HEK293 (cell line): ENCODE measurements around the gene XPNPEP2.

Source experiments
- CTCF ChIA-PET: fragments of 350-600 bp; formaldehyde crosslinking; extraction: SDS; loops from one replicate; lab custom pipeline; 2021; ENCODE audit warnings: antibody characterized with exemption; lab: Yijun Ruan, JAX
- POLR2A ChIA-PET: fragments of 300-600 bp; formaldehyde crosslinking; extraction: SDS; loops from one replicate; lab custom pipeline; 2020; ENCODE audit warnings: antibody characterized with exemption, inconsistent platforms; lab: Yijun Ruan, JAX
- H3K27ac ChIP-seq: fragments of 200-500 bp; sonication (Bioruptor generic); 2 replicates; pipeline ENCODE4 v1.5.1; 2014; ENCODE audit warnings: low read depth, low read length, control low read depth, inconsistent platforms; ENCODE audit errors: extremely low read depth
- H3K36me3 ChIP-seq, 2 experiments: fragments of 200-500 bp in 1 of 2; sonication (Bioruptor generic) in 1 of 2; 1 replicate in 1 of 2; 2 replicates in 1 of 2; pipeline ENCODE4 v1.5.1; 2014 to 2017; ENCODE audit warnings: inconsistent platforms in 2 of 2, low read length in 2 of 2; ENCODE audit not compliant: control insufficient read depth in 2 of 2, insufficient read depth in 1 of 2
- H3K4me1 ChIP-seq: fragments of 200-500 bp; sonication (Bioruptor generic); 2 replicates; pipeline ENCODE4 v1.5.1; 2014; ENCODE audit warnings: mild to moderate bottlenecking, low read length, inconsistent platforms; ENCODE audit not compliant: control insufficient read depth, insufficient read depth
- H3K4me3 ChIP-seq: 2 replicates; pipeline ENCODE4 v1.5.1; 2011; ENCODE audit warnings: low read depth, mild to moderate bottlenecking, control low read depth, low read length, moderate library complexity
- H3K9me3 ChIP-seq: fragments of 200-500 bp; sonication (Bioruptor generic); 2 replicates; pipeline ENCODE4 v1.5.1; 2014; ENCODE audit warnings: low read depth, low read length, inconsistent platforms; ENCODE audit not compliant: control insufficient read depth, insufficient read depth
- FEZF1 ChIP-seq: fragments of 450-650 bp; formaldehyde crosslinking; IDR thresholded peaks from 2 replicates; pipeline ENCODE4 v1.5.1; 2016; ENCODE audit warnings: missing biosample characterization, missing genetic modification characterization
- GLIS2 ChIP-seq: fragments of 450-650 bp; formaldehyde crosslinking; IDR thresholded peaks from 2 replicates; pipeline ENCODE4 v1.5.1; 2016; ENCODE audit warnings: missing biosample characterization, missing genetic modification characterization
- HOXA7 ChIP-seq: sonication (generic); formaldehyde crosslinking; IDR thresholded peaks from 2 replicates; pipeline ENCODE4 v1.8.1; 2022; ENCODE audit warnings: missing genetic modification reagents, borderline replicate concordance
- SCRT2 ChIP-seq: fragments of 450-650 bp; formaldehyde crosslinking; IDR thresholded peaks from 2 replicates; pipeline ENCODE4 v1.5.1; 2016; ENCODE audit warnings: missing biosample characterization, missing genetic modification characterization
- WT1 ChIP-seq: fragments of 450-650 bp; formaldehyde crosslinking; IDR thresholded peaks from 2 replicates; pipeline ENCODE4 v1.5.1; 2016; ENCODE audit warnings: missing biosample characterization, missing genetic modification characterization
- YY2 ChIP-seq: fragments of 450-650 bp; formaldehyde crosslinking; IDR thresholded peaks from 2 replicates; pipeline ENCODE4 v1.5.1; 2016; ENCODE audit warnings: missing biosample characterization, missing genetic modification characterization
- ZBTB8A ChIP-seq: fragments of 450-650 bp; formaldehyde crosslinking; IDR thresholded peaks from 2 replicates; pipeline ENCODE4 v1.5.1; 2016; ENCODE audit warnings: missing biosample characterization, missing genetic modification characterization
- ZFP3 ChIP-seq: fragments of 450-650 bp; formaldehyde crosslinking; IDR thresholded peaks from 2 replicates; pipeline ENCODE4 v1.5.1; 2016; ENCODE audit warnings: low read depth, missing biosample characterization, missing genetic modification characterization
- ZNF133 ChIP-seq: fragments of 450-650 bp; formaldehyde crosslinking; IDR thresholded peaks from 2 replicates; pipeline ENCODE4 v1.5.1; 2016; ENCODE audit warnings: missing biosample characterization, missing genetic modification characterization
- ZNF404 ChIP-seq: fragments of 450-650 bp; formaldehyde crosslinking; IDR thresholded peaks from 2 replicates; pipeline ENCODE4 v1.5.1; 2017; ENCODE audit warnings: missing biosample characterization, missing genetic modification characterization
- ZNF423 ChIP-seq: fragments of 450-650 bp; formaldehyde crosslinking; IDR thresholded peaks from 2 replicates; pipeline ENCODE4 v1.5.1; 2016; ENCODE audit warnings: missing biosample characterization, missing genetic modification characterization
- ZNF624 ChIP-seq: fragments of 450-650 bp; formaldehyde crosslinking; IDR thresholded peaks from 2 replicates; pipeline ENCODE4 v1.5.1; 2017; ENCODE audit warnings: missing biosample characterization, missing genetic modification characterization
- ZNF792 ChIP-seq: fragments of 450-650 bp; formaldehyde crosslinking; IDR thresholded peaks from 2 replicates; pipeline ENCODE4 v1.5.1; 2016; ENCODE audit warnings: missing biosample characterization, missing genetic modification characterization
- ZSCAN4 ChIP-seq: fragments of 450-650 bp; formaldehyde crosslinking; IDR thresholded peaks from 2 replicates; pipeline ENCODE4 v1.5.1; 2017; ENCODE audit warnings: missing biosample characterization, missing genetic modification characterization
- TF ChIP-seq, protein P1 (sequence below): fragments of 450-650 bp; formaldehyde crosslinking; IDR thresholded peaks from 2 replicates; pipeline ENCODE4 v1.5.1; 2016; ENCODE audit warnings: missing biosample characterization, missing genetic modification characterization, borderline replicate concordance
- TF ChIP-seq, protein P2 (sequence below): fragments of 450-650 bp; formaldehyde crosslinking; IDR thresholded peaks from 2 replicates; pipeline ENCODE4 v1.5.1; 2016; ENCODE audit warnings: missing biosample characterization, missing genetic modification characterization

The XPNPEP2 gene

DNA sequence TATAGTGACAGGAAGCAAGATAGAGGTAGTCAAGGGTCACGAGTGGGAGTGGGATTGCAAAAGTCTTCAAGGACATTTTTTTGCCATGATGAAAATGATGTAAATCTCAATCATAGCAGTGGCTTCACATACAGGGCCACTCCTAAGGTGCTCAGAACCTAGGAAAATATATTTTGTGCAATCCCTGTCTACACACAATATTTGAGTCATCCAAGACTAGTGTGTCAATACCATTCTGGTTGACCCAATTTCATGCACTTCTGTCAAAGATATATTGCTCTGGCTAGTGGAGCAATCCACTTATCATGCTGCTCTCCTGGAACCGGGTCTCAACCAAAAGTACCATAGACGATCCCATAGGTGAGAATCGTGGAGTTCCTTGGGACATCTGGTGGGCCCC is 24.2 kb upstream of the XPNPEP2 start:
- Histone ChIP-seq H3K4me1 (no peaks in the 10 kb centered on the region), H3K36me3 (no peaks in the 10 kb centered on the region), H3K27ac (no peak overlapping the region)
- POLR2A ChIA-PET = no interaction called here
- CTCF ChIA-PET = interaction anchor here (0.9 to 2.0 kb wide), 4 partner anchors 10 to 106 kb away, joined by 3 to 11 read pairs (median 6); no protein-coding TSS in a partner anchor
- TF ChIP-seq, protein P1, sequence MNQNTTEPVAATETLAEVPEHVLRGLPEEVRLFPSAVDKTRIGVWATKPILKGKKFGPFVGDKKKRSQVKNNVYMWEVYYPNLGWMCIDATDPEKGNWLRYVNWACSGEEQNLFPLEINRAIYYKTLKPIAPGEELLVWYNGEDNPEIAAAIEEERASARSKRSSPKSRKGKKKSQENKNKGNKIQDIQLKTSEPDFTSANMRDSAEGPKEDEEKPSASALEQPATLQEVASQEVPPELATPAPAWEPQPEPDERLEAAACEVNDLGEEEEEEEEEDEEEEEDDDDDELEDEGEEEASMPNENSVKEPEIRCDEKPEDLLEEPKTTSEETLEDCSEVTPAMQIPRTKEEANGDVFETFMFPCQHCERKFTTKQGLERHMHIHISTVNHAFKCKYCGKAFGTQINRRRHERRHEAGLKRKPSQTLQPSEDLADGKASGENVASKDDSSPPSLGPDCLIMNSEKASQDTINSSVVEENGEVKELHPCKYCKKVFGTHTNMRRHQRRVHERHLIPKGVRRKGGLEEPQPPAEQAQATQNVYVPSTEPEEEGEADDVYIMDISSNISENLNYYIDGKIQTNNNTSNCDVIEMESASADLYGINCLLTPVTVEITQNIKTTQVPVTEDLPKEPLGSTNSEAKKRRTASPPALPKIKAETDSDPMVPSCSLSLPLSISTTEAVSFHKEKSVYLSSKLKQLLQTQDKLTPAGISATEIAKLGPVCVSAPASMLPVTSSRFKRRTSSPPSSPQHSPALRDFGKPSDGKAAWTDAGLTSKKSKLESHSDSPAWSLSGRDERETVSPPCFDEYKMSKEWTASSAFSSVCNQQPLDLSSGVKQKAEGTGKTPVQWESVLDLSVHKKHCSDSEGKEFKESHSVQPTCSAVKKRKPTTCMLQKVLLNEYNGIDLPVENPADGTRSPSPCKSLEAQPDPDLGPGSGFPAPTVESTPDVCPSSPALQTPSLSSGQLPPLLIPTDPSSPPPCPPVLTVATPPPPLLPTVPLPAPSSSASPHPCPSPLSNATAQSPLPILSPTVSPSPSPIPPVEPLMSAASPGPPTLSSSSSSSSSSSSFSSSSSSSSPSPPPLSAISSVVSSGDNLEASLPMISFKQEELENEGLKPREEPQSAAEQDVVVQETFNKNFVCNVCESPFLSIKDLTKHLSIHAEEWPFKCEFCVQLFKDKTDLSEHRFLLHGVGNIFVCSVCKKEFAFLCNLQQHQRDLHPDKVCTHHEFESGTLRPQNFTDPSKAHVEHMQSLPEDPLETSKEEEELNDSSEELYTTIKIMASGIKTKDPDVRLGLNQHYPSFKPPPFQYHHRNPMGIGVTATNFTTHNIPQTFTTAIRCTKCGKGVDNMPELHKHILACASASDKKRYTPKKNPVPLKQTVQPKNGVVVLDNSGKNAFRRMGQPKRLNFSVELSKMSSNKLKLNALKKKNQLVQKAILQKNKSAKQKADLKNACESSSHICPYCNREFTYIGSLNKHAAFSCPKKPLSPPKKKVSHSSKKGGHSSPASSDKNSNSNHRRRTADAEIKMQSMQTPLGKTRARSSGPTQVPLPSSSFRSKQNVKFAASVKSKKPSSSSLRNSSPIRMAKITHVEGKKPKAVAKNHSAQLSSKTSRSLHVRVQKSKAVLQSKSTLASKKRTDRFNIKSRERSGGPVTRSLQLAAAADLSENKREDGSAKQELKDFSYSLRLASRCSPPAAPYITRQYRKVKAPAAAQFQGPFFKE (tag by site-specific recombination) = no peak
- TF ChIP-seq ZFP3 (no peak), ZNF423 (tag by site-specific recombination) (no peak), ZNF624 (no peak), ZNF792 (tag by site-specific recombination) (no peak), ZNF404 (tag by site-specific recombination) (no peak), HOXA7 (CRISPR knock-in tag) (no peak), ZNF133 (tag by site-specific recombination) (no peak), ZBTB8A (tag by site-specific recombination) (no peak), SCRT2 (no peak), YY2 (tag by site-specific recombination) (no peak)
- TF ChIP-seq, all 188 proteins: peak for 0
- no peak overlapping the region for H3K4me3 ChIP-seq
- H3K9me3 ChIP-seq = no peaks in the 10 kb centered on the region

DNA sequence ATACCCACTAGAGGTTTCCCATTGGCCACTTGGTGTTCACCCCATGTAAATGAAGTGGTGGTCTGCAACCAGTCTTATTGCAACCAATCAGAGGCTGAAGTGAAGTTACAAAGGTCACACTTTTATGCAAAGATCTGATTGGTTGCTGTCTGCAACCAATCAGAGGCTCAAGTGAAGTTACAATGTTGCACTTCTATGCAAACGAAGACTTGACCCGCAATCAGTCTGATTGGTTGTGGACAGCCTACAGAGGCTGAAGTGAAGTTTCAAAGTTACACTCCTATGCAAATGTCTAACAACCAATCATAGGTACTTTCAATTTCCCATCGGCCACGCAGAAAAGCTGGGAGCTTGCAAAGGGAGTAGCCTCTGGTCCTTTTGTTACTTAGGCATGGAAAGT is 22.3 kb upstream of the XPNPEP2 start:
- Histone ChIP-seq H3K27ac (no peak overlapping the region), H3K9me3 (no peaks in the 10 kb centered on the region), H3K36me3 (no peaks in the 10 kb centered on the region), H3K4me1 (no peaks in the 10 kb centered on the region), H3K4me3 (no peak overlapping the region)
- TF ChIP-seq, protein P2, sequence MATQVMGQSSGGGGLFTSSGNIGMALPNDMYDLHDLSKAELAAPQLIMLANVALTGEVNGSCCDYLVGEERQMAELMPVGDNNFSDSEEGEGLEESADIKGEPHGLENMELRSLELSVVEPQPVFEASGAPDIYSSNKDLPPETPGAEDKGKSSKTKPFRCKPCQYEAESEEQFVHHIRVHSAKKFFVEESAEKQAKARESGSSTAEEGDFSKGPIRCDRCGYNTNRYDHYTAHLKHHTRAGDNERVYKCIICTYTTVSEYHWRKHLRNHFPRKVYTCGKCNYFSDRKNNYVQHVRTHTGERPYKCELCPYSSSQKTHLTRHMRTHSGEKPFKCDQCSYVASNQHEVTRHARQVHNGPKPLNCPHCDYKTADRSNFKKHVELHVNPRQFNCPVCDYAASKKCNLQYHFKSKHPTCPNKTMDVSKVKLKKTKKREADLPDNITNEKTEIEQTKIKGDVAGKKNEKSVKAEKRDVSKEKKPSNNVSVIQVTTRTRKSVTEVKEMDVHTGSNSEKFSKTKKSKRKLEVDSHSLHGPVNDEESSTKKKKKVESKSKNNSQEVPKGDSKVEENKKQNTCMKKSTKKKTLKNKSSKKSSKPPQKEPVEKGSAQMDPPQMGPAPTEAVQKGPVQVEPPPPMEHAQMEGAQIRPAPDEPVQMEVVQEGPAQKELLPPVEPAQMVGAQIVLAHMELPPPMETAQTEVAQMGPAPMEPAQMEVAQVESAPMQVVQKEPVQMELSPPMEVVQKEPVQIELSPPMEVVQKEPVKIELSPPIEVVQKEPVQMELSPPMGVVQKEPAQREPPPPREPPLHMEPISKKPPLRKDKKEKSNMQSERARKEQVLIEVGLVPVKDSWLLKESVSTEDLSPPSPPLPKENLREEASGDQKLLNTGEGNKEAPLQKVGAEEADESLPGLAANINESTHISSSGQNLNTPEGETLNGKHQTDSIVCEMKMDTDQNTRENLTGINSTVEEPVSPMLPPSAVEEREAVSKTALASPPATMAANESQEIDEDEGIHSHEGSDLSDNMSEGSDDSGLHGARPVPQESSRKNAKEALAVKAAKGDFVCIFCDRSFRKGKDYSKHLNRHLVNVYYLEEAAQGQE = no peak
- no peak for TF ChIP-seq FEZF1 (tag by site-specific recombination)
- ChIA-PET CTCF (interaction anchor here (1.5 kb wide), 1 partner anchor 10 kb away, joined by 14 read pairs; no protein-coding TSS in a partner anchor), POLR2A (no interaction called here)

GRCh38 chrX:129717892-129718291 is 20.9 kb upstream of the XPNPEP2 start:
- CTCF ChIA-PET = interaction anchor here (1.5 kb wide), 1 partner anchor 8 kb away, joined by 14 read pairs; no protein-coding TSS in a partner anchor
- no peaks in the 10 kb centered on the region for H3K36me3 ChIP-seq
- H3K4me1 ChIP-seq = no peaks in the 10 kb centered on the region
- H3K27ac ChIP-seq = no peak overlapping the region
- TF ChIP-seq GLIS2 = no peak
- no peak for TF ChIP-seq WT1
- TF ChIP-seq ZSCAN4 (tag by site-specific recombination) = peak; percentile 82
- POLR2A ChIA-PET = no interaction called here
- no peaks in the 10 kb centered on the region for H3K9me3 ChIP-seq
- H3K4me3 ChIP-seq = no peak overlapping the region
